Uterus (tissue), 4 donors: Measurements from ENCODE around the gene RALA. TPM values are rescaled to one million over a fixed set of nuclear protein-coding genes. Genes with fewer than 3 reads are reported as not detected.
"Not testable (repeated sequence)": the region's sequence is repeated elsewhere in the genome, so short reads cannot be mapped to it uniquely, and the experiment has no call there.

Source experiments
- DNase-seq, 2 donors: peaks; one replicate each; pipeline ENCODE4 v3.0.0-alpha.2; 2019 to 2020
- H3K27ac ChIP-seq, 2 donors: fragments of 200-600 bp; sonication (generic); 1 replicate in 1 of 2; 2 replicates in 1 of 2; pipeline ENCODE4 v1.5.1; 2016 to 2018
- H3K27me3 ChIP-seq, 2 donors: fragments of 200-600 bp; sonication (generic); one replicate each; pipeline ENCODE4 v1.5.1; 2018 to 2019; ENCODE audit warnings: control low read depth in 1 of 2
- H3K36me3 ChIP-seq, 2 donors: fragments of 200-600 bp; sonication (generic); one replicate each; pipeline ENCODE4 v1.5.1; 2019; ENCODE audit warnings: control low read depth in 1 of 2
- H3K4me1 ChIP-seq, 2 donors: fragments of 200-600 bp; sonication (generic); one replicate each; pipeline ENCODE4 v1.5.1; 2018 to 2019; ENCODE audit warnings: control low read depth in 1 of 2
- H3K4me3 ChIP-seq, 2 donors: fragments of 200-600 bp; sonication (generic); 1 replicate in 1 of 2; 2 replicates in 1 of 2; pipeline ENCODE4 v1.5.1; 2018 to 2019; ENCODE audit warnings: mild to moderate bottlenecking in 1 of 2
- H3K9me3 ChIP-seq, 2 donors: fragments of 200-600 bp; sonication (generic); one replicate each; pipeline ENCODE4 v1.5.1; 2019; ENCODE audit warnings: control low read depth in 1 of 2
- POLR2A ChIP-seq, 2 donors: fragments of 450-650 bp; IDR thresholded peaks; one replicate each; pipeline ENCODE4 v1.6.1; 2016; ENCODE audit warnings: antibody characterized with exemption in 2 of 2, mild to moderate bottlenecking in 1 of 2, moderate library complexity in 1 of 2
- intact Hi-C: fragments of 100-400 bp; cut with DNase I; formaldehyde crosslinking; loops from one replicate; pipeline ENCODE4 v1.15.1; 2023; ENCODE audit warnings: low total_unique reads
- total RNA-seq, 4 donors: library from RNA; depleted of rRNA in 3 of 4; stranded (reverse); fragments of >200 nt in 3 of 4; gene quantifications; one replicate each; pipeline versions ENCODE4 v1.1.0 to v1.2.4, GENCODE V29; 2014 to 2023
- TF ChIP-seq, protein P1 (sequence below), 4 experiments: fragments of 200-600 bp in 2 of 4; fragments of 450-650 bp in 2 of 4; sonication (generic) in 2 of 4; IDR thresholded peaks; one replicate each; pipeline ENCODE4 v1.5.1; 2016 to 2019; ENCODE audit warnings: antibody characterized with exemption in 4 of 4, mild to moderate bottlenecking in 2 of 4, moderate library complexity in 1 of 4
- donor health status: DM: yes; HTN: yes; CAD: no.

RALA gene
- total RNA-seq, 4 donors from 2014 or later: 7.4 to 31.1 (median 17.6) TPM

DNA sequence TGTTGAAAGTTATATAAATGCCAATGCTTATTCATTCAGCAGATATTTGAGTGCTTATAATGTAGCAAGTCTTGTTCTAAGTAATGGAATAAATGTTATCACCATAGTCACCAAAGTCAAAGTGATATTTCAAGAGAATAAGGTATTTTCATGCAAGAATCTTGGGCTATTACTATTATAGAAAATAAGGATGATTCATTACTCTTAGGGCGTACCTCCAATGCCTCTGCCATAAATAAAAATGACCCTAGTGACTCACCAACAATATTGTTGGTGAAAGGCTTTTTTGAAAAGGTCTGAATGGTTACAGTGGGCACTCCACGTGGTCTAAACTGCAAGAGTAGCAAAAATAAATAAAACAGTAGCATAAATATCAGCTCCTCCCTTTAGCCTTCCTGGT lies 68.4 kb downstream of the RALA start:
- intact Hi-C loops: no loop called here
- H3K4me1 ChIP-seq: no peaks in the 10 kb centered on the region
- no peak for DNase-seq
- no peaks in the 10 kb centered on the region for H3K36me3 ChIP-seq
- H3K9me3 ChIP-seq: no peaks in the 10 kb centered on the region
- H3K4me3 ChIP-seq: no peak overlapping the region
- no peaks in the 10 kb centered on the region for H3K27me3 ChIP-seq
- no peak overlapping the region for H3K27ac ChIP-seq
- TF ChIP-seq POLR2A (IDR thresholded peaks at IDR 0.05): no peak
- TF ChIP-seq, protein P1, sequence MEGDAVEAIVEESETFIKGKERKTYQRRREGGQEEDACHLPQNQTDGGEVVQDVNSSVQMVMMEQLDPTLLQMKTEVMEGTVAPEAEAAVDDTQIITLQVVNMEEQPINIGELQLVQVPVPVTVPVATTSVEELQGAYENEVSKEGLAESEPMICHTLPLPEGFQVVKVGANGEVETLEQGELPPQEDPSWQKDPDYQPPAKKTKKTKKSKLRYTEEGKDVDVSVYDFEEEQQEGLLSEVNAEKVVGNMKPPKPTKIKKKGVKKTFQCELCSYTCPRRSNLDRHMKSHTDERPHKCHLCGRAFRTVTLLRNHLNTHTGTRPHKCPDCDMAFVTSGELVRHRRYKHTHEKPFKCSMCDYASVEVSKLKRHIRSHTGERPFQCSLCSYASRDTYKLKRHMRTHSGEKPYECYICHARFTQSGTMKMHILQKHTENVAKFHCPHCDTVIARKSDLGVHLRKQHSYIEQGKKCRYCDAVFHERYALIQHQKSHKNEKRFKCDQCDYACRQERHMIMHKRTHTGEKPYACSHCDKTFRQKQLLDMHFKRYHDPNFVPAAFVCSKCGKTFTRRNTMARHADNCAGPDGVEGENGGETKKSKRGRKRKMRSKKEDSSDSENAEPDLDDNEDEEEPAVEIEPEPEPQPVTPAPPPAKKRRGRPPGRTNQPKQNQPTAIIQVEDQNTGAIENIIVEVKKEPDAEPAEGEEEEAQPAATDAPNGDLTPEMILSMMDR (IDR thresholded peaks at IDR 0.05): no peak

DNA sequence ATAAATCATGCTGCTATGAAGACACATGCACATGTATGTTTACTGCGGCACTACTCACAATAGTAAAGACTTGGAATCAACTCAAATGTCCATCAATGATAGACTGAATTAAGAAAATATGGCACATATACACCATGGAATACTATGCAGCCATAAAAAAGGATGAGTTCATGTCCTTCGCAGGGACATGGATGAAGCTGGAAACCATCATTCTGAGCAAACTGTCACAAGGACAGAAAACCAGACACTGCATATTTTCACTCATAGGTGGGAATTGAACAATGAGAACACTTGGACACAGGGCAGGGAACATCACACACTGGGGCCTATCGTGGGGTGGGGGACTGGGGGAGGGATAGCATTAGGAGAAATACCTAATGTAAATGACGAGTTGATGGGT lies 69.7 kb downstream of the RALA start:
- H3K4me3 ChIP-seq, H3K27me3 ChIP-seq, H3K4me1 ChIP-seq, H3K9me3 ChIP-seq, DNase-seq, H3K36me3 ChIP-seq, H3K27ac ChIP-seq, intact Hi-C loops: not testable (repeated sequence)

DNA sequence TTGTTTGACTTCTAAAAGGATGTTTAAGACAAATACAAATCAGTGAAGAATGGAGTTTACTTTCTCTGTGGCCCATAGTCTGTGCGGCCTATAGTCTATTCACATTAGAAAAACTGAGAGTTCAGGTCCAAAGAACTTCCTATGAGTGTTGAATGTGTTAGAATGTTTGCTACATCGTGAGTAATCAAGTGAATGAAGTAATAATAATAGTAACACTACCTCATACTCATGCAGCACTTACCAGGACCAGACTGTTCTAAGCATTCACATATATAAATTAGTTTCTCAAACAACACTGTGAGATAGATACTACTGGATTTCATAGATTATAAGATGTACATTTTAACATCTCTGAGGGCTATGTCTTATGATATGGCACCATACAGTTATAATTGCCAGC lies 70.4 kb downstream of the RALA start:
- H3K36me3 ChIP-seq: no peaks in the 10 kb centered on the region

DNA sequence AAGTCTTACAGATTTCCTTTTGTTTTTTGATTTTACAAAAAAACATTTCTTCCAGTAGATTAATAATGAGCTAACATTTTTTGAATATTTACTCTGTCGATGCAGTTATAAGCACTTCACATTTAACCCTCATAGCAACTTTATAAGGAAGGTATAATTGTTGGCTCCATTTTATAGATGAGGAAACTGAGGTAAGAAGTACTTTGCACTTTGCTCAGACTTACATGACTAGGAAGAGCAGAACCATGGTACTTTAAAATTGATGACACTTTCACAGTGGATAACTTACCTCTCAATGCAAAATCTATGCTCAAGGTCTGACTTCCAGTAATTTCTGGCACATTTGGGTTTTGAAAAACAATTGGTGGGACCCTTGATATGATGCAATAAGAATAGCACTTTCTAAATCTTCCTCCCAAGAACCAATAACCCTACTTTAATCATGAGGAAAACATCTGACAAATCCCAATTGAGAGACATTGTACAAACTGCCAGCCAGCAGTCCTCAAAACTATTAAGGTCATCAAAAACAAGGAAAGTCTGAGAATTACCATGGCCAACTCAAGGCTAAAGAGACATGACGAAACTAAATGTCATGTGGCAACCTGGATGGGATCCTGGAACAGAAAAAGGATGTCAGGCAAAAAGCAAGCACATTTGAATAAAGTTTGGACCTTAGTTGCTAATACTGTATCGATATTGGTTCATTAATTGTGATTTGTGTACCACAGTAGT lies 72.6 kb downstream of the RALA start:
- H3K9me3 ChIP-seq: no peaks in the 10 kb centered on the region
- no peak for DNase-seq
- H3K27me3 ChIP-seq: no peaks in the 10 kb centered on the region
- TF ChIP-seq, protein P1 (IDR thresholded peaks at IDR 0.05): no peak
- TF ChIP-seq POLR2A (IDR thresholded peaks at IDR 0.05): no peak
- no peak overlapping the region for H3K4me3 ChIP-seq
- no peaks in the 10 kb centered on the region for H3K36me3 ChIP-seq
- no peaks in the 10 kb centered on the region for H3K4me1 ChIP-seq
- H3K27ac ChIP-seq: peak overlapping the region in 1 of 2 donors; percentile 52
- intact Hi-C loops: no loop called here

More for the DNA sequence above, 70.4 kb downstream of the RALA start:
- Histone ChIP-seq H3K4me1 (no peaks in the 10 kb centered on the region), H3K27ac (no peak overlapping the region), H3K9me3 (no peaks in the 10 kb centered on the region), H3K27me3 (no peaks in the 10 kb centered on the region), H3K4me3 (no peak overlapping the region)
- intact Hi-C loops: no loop called here
- TF ChIP-seq, protein P1 (IDR thresholded peaks at IDR 0.05): no peak
- TF ChIP-seq POLR2A (IDR thresholded peaks at IDR 0.05): no peak
- no peak for DNase-seq

DNA sequence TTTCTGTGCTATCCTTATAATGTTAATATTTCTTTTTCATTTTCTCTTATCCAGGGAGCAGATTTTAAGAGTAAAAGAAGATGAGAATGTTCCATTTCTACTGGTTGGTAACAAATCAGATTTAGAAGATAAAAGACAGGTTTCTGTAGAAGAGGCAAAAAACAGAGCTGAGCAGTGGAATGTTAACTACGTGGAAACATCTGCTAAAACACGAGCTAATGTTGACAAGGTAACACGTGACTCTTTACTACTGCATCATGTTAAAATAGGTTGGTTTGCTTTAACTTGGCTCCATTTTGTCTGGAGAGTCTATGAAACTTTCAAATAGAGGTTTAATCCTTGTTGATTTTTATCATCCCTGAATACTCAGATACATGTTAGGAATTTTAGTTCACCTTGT lies 73.3 kb downstream of the RALA start:
- Histone ChIP-seq H3K4me3 (no peak overlapping the region), H3K27me3 (no peaks in the 10 kb centered on the region), H3K27ac (peak overlapping the region; percentile 24 to 60), H3K4me1 (no peaks in the 10 kb centered on the region), H3K9me3 (no peaks in the 10 kb centered on the region), H3K36me3 (no peaks in the 10 kb centered on the region)
- no peak for TF ChIP-seq POLR2A (IDR thresholded peaks at IDR 0.05)
- TF ChIP-seq, protein P1 (IDR thresholded peaks at IDR 0.05): no peak
- intact Hi-C loops: no loop called here
- DNase-seq: no peak
